K562 (cell line): ENCODE measurements around the gene EMID1. TPM values are rescaled to one million over a fixed set of nuclear protein-coding genes. Genes with fewer than 3 reads are reported as not detected.
A peak's percentile ranks its signal among the peaks of the same experiment; 100 is the strongest.

Source experiments
- ATAC-seq: fragments of 200-7000 bp; cut with Tn5 transposase; 3 replicates; pipeline ENCODE4 v1.9.1; 2020; ENCODE audit warnings: moderate library complexity
- BruUV-seq: library from RNA; stranded (reverse); fragments of 400-500 nt; replicated peaks from 2 replicates; lab custom pipeline; 2021; lab: Mats Ljungman, UMichigan
- CTCF ChIA-PET: fragments of 300-600 bp; formaldehyde crosslinking; extraction: SDS; loops from one replicate; lab custom pipeline; 2021; ENCODE audit warnings: low intra/inter-chr PET ratio; lab: Yijun Ruan, JAX
- POLR2A ChIA-PET: fragments of 300-600, 350-650 bp; sonication (Branson Sonifier 250); formaldehyde crosslinking; extraction: SDS; loops from one replicate; lab custom pipeline; 2021; ENCODE audit warnings: antibody characterized with exemption, inconsistent platforms; lab: Yijun Ruan, JAX
- DNase-seq, 4 experiments: peaks; one replicate each; pipeline versions ENCODE4 v3.0.0 to v3.0.0-alpha.2; 2011 to 2018; ENCODE audit warnings: low spot score in 3 of 4, mixed read lengths in 3 of 4; ENCODE audit errors: extremely low read depth in 1 of 4
- FAIRE-seq: peaks from 2 replicates; lab custom pipeline; 2011; peaks lifted over from hg19 to GRCh38; lab: Jason Lieb, UNC
- H2AFZ ChIP-seq: 2 replicates; pipeline ENCODE4 v1.6.0; 2011; ENCODE audit warnings: low read depth, low read length, control low read depth, inconsistent platforms
- H3K27ac ChIP-seq: fragments of 200-600 bp; 3 replicates; pipeline ENCODE4 v1.8.0; 2011; ENCODE audit warnings: low read depth, mild to moderate bottlenecking, control low read depth, inconsistent platforms, low read length, moderate library complexity, mixed read lengths; ENCODE audit errors: extremely low read depth
- H3K27me3 ChIP-seq, 2 experiments: fragments of 300-600 bp in 1 of 2; 2 replicates in 1 of 2; 3 replicates in 1 of 2; pipeline versions ENCODE4 v1.6.0 to v1.8.0; 2011; ENCODE audit warnings: inconsistent platforms in 2 of 2, low read length in 2 of 2, mild to moderate bottlenecking in 1 of 2, mixed read lengths in 1 of 2, moderate library complexity in 1 of 2; ENCODE audit not compliant: control insufficient read depth in 2 of 2, insufficient read depth in 2 of 2
- H3K36me3 ChIP-seq: fragments of 300-600 bp; 3 replicates; pipeline ENCODE4 v1.8.0; 2011; ENCODE audit warnings: mild to moderate bottlenecking, low read length, inconsistent platforms; ENCODE audit not compliant: control insufficient read depth, insufficient read depth
- H3K4me1 ChIP-seq, 2 experiments: fragments of 200-600 bp in 1 of 2; replicated peaks in 1 of 2; 2 replicates in 1 of 2; 3 replicates in 1 of 2; pipeline versions ENCODE4 v1.5.1 to v1.8.0; 2011; ENCODE audit warnings: inconsistent platforms in 2 of 2, low read length in 2 of 2, mild to moderate bottlenecking in 1 of 2, mixed read lengths in 1 of 2, moderate library complexity in 1 of 2; ENCODE audit not compliant: control insufficient read depth in 2 of 2, insufficient read depth in 2 of 2
- H3K4me2 ChIP-seq: 2 replicates; pipeline ENCODE4 v1.6.1; 2011; ENCODE audit warnings: low read length, control low read depth, inconsistent platforms, mixed read lengths; ENCODE audit not compliant: insufficient read depth
- H3K4me3 ChIP-seq: fragments of 200-600 bp; sonication (generic), shearing (Covaris generic); 2 replicates; pipeline ENCODE4 v1.5.1; 2016; ENCODE audit warnings: control low read depth, inconsistent platforms
- H3K79me2 ChIP-seq: fragments of 200-600 bp; 3 replicates; pipeline ENCODE4 v1.8.0; 2011; ENCODE audit warnings: low read length, inconsistent platforms; ENCODE audit not compliant: control insufficient read depth, insufficient read depth
- H3K9ac ChIP-seq, 2 experiments: 2 replicates each; pipeline versions ENCODE4 v1.6.0 to v1.6.1; 2011; ENCODE audit warnings: low read depth in 2 of 2, low read length in 2 of 2, control low read depth in 1 of 2, inconsistent platforms in 1 of 2, mild to moderate bottlenecking in 1 of 2, mixed read lengths in 1 of 2; ENCODE audit not compliant: insufficient read depth in 1 of 2
- H3K9me1 ChIP-seq: one replicate; pipeline ENCODE4 v1.6.0; 2011; ENCODE audit warnings: inconsistent platforms, mild to moderate bottlenecking, low read length, moderate library complexity; ENCODE audit not compliant: control insufficient read depth, insufficient read depth
- H3K9me3 ChIP-seq: replicated peaks from 2 replicates; pipeline ENCODE4 v1.5.1; 2011; ENCODE audit warnings: low read depth, low read length, inconsistent platforms; ENCODE audit not compliant: control insufficient read depth, insufficient read depth
- H4K20me1 ChIP-seq: replicated peaks from 2 replicates; pipeline ENCODE4 v1.6.1; 2011; ENCODE audit warnings: low read length, inconsistent platforms, mixed read lengths; ENCODE audit not compliant: control insufficient read depth, insufficient read depth
- RBM25 ChIP-seq: fragments of 200-400 bp; formaldehyde crosslinking; IDR thresholded peaks from 2 replicates; pipeline ENCODE4 v1.6.1; 2018; ENCODE audit warnings: low read length, low read depth, moderate library complexity; ENCODE audit not compliant: severe bottlenecking
- RREB1 ChIP-seq: fragments of 250-450 bp; sonication (Bioruptor Pico); IDR thresholded peaks from 2 replicates; pipeline ENCODE4 v1.4.0; 2020
- THAP12 ChIP-seq: fragments of 250-450 bp; sonication (Bioruptor Pico); IDR thresholded peaks from 2 replicates; pipeline ENCODE4 v1.9.0; 2021; ENCODE audit warnings: mild to moderate bottlenecking, inconsistent platforms
- ZNF146 ChIP-seq: IDR thresholded peaks from one replicate; pipeline ENCODE4 v1.6.1; 2018; ENCODE audit warnings: missing compliant biosample characterization; ENCODE audit not compliant: unreplicated experiment
- whole genome bisulfite sequencing: fragments of 100-300 bp; shearing (Covaris generic); methylation state at CpG from one replicate; pipeline ENCODE4 v1.1.6; 2016; ENCODE audit warnings: low coverage, mixed read lengths; ENCODE audit not compliant: insufficient coverage; ENCODE audit errors: missing lambda C conversion rate; 5-methylcytosine and 5-hydroxymethylcytosine counted together
- in situ Hi-C: fragments of 300-500 bp; cut with MboI; formaldehyde crosslinking; loops from 4 replicates; pipeline ENCODE4 v1.15.0; 2018; ENCODE audit warnings: inconsistent platforms, mixed read lengths
- intact Hi-C: fragments of 100-400 bp; cut with micrococcal nuclease; formaldehyde crosslinking; loops from 2 replicates; pipeline ENCODE4 v1.14.2; 2022
- polyA plus RNA-seq, 8 experiments: library from polyadenylated mRNA; depleted of rRNA in 4 of 8; stranded (reverse) in 5 of 8; unstranded in 3 of 8; fragments of >200 nt; fragmentation: Nextera tagmentation in 2 of 8; fragmentation: Illumina TruSeq in 1 of 8; extraction: Ambion mirVana in 2 of 8; extraction: Trizol in 1 of 8; gene quantifications; 2 replicates each; pipeline versions ENCODE4 v1.2.1 to v1.2.3, GENCODE V29; 2011 to 2014; ENCODE audit warnings: inconsistent platforms in 1 of 8, missing spikeins in 1 of 8
- total RNA-seq, 7 experiments: library from RNA; depleted of rRNA in 6 of 7; stranded (reverse); fragments of >200 nt in 6 of 7; fragmentation: Illumina TruSeq in 2 of 7; extraction: Trizol in 2 of 7; gene quantifications; 2 replicates each; pipeline versions ENCODE4 v1.2.1 to v1.2.3, GENCODE V29; 2011 to 2021; ENCODE audit warnings: low replicate concordance in 1 of 7

The EMID1 gene
- total and polyA plus RNA-seq, 9 of the 15 experiments (the other 6 are each of a cell fraction or from before 2014, with no cell fraction given): 0.15 to 7.2 (median 2.7) TPM

GRCh38 chr22:29186302-29186701 is 19.4 kb upstream of the EMID1 start:
- Histone ChIP-seq H2AFZ (no peak overlapping the region), H3K9me1 (no peaks in the 10 kb centered on the region), H3K27ac (no peak overlapping the region), H3K4me2 (no peak overlapping the region), H3K27me3 (no peaks in the 10 kb centered on the region), H3K9me3 (no peaks in the 10 kb centered on the region), H3K4me3 (no peak overlapping the region), H3K36me3 (no peaks in the 10 kb centered on the region), H4K20me1 (no peaks in the 10 kb centered on the region)
- ATAC-seq (no peak), FAIRE-seq (no peak), DNase-seq (no peak)
- ChIA-PET CTCF (no interaction called here), POLR2A (interaction anchor here (0.6 kb wide), 1 partner anchor 718 kb away, joined by 3 read pairs; no protein-coding TSS in a partner anchor)
- no TSS peak for BruUV-seq
- in situ Hi-C loops: no loop called here
- TF ChIP-seq THAP12: no peak
- peak; percentile 93 for TF ChIP-seq ZNF146 (CRISPR knock-in tag)
- TF ChIP-seq RBM25: peak; percentile 77
- no peak for TF ChIP-seq RREB1 (CRISPR knock-in tag)
- TF ChIP-seq, all 486 proteins: peak for 2
- Histone ChIP-seq H3K9ac (no peak overlapping the region), H3K4me1 (peaks cover 0 to 7% of the 10 kb centered on the region in 2 experiments; a peak in 2 of 5 replicates), H3K79me2 (no peaks in the 10 kb centered on the region)
- intact Hi-C loops: no loop called here
- WGBS: 57% methylated on average over 1 of the region's 1 CpG
